IMR-90 (cell line): ENCODE results near the gene RRP15. TPM values are rescaled to one million over a fixed set of nuclear protein-coding genes. Genes with fewer than 3 reads are reported as not detected.

Experiments
- ATAC-seq: fragments of 200-7000 bp; cut with Tn5 transposase; 2 replicates; pipeline ENCODE4 v1.9.1; 2020; ENCODE audit warnings: low read depth, mild to moderate bottlenecking, moderate library complexity
- BruUV-seq: library from RNA; stranded (reverse); fragments of 400-500 nt; replicated peaks from 2 replicates; lab custom pipeline; 2021; lab: Mats Ljungman, UMichigan
- CTCF ChIA-PET: fragments of 300-600 bp; formaldehyde crosslinking; extraction: SDS; loops from one replicate; lab custom pipeline; 2021; ENCODE audit warnings: antibody characterized with exemption; lab: Yijun Ruan, JAX
- POLR2A ChIA-PET: fragments of 300-600 bp; sonication (Branson Sonifier 250); formaldehyde crosslinking; loops from one replicate; lab custom pipeline; 2022; ENCODE audit warnings: antibody characterized with exemption; ENCODE audit not compliant: unreplicated experiment; lab: Charles Lee
- DNase-seq: peaks from one replicate; pipeline ENCODE4 v3.0.0; 2013
- H2AFZ ChIP-seq: replicated peaks from 2 replicates; pipeline ENCODE3; 2013; ENCODE audit warnings: low read length, mild to moderate bottlenecking; ENCODE audit not compliant: poor library complexity
- H2AK5ac ChIP-seq: 2 replicates; pipeline ENCODE4 v1.6.1; 2013; ENCODE audit warnings: low read depth, low read length, inconsistent platforms
- H2AK9ac ChIP-seq: replicated peaks from 2 replicates; pipeline ENCODE3; 2013; ENCODE audit warnings: mild to moderate bottlenecking, low read depth, low read length, moderate library complexity; ENCODE audit not compliant: poor library complexity
- H2BK120ac ChIP-seq: 2 replicates; pipeline ENCODE4 v1.6.1; 2013; ENCODE audit warnings: low read depth, low read length, inconsistent platforms
- H2BK15ac ChIP-seq: 3 replicates; pipeline ENCODE4 v1.6.1; 2013; ENCODE audit warnings: low read depth, low read length, inconsistent platforms
- H2BK20ac ChIP-seq: 2 replicates; pipeline ENCODE4 v1.6.1; 2013; ENCODE audit warnings: low read depth, mild to moderate bottlenecking, inconsistent platforms, low read length, moderate library complexity
- H2BK5ac ChIP-seq: 2 replicates; pipeline ENCODE4 v1.6.1; 2013; ENCODE audit warnings: mild to moderate bottlenecking, low read depth, low read length, inconsistent platforms; ENCODE audit not compliant: poor library complexity, severe bottlenecking
- H3K14ac ChIP-seq: replicated peaks from 2 replicates; pipeline ENCODE4 v1.6.1; 2013; ENCODE audit warnings: low read depth, low read length, inconsistent platforms
- H3K18ac ChIP-seq: 2 replicates; pipeline ENCODE4 v1.6.1; 2013; ENCODE audit warnings: low read depth, low read length, control low read depth
- H3K23ac ChIP-seq: 2 replicates; pipeline ENCODE4 v1.6.1; 2013; ENCODE audit warnings: low read depth, low read length, inconsistent platforms
- H3K27ac ChIP-seq: 2 replicates; pipeline ENCODE4 v1.5.1; 2013; ENCODE audit warnings: mild to moderate bottlenecking, control low read depth, low read length; ENCODE audit not compliant: insufficient read depth
- H3K27me3 ChIP-seq: 2 replicates; pipeline ENCODE4 v1.6.1; 2013; ENCODE audit warnings: low read length; ENCODE audit not compliant: control insufficient read depth, insufficient read depth
- H3K36me3 ChIP-seq: 2 replicates; pipeline ENCODE4 v1.6.1; 2013; ENCODE audit warnings: low read length, mixed read lengths; ENCODE audit not compliant: control insufficient read depth, insufficient read depth
- H3K4ac ChIP-seq: 2 replicates; pipeline ENCODE4 v1.6.1; 2013; ENCODE audit warnings: low read depth, low read length, inconsistent platforms
- H3K4me1 ChIP-seq: 2 replicates; pipeline ENCODE4 v1.6.1; 2013; ENCODE audit warnings: low read length, mixed read lengths; ENCODE audit not compliant: control insufficient read depth, insufficient read depth
- H3K4me2 ChIP-seq: 2 replicates; pipeline ENCODE4 v1.6.1; 2013; ENCODE audit warnings: low read depth, mild to moderate bottlenecking, control low read depth, low read length, moderate library complexity
- H3K4me3 ChIP-seq: 2 replicates; pipeline ENCODE4 v1.5.1; 2013; ENCODE audit warnings: low read depth, mild to moderate bottlenecking, control low read depth, low read length, moderate library complexity; ENCODE audit not compliant: insufficient read depth
- H3K56ac ChIP-seq: 2 replicates; pipeline ENCODE4 v1.6.1; 2013; ENCODE audit warnings: low read length, inconsistent platforms; ENCODE audit not compliant: insufficient read depth; ENCODE audit errors: extremely low read depth
- H3K79me1 ChIP-seq, 2 experiments: 2 replicates each; pipeline ENCODE4 v1.6.1; 2013; ENCODE audit warnings: low read length in 2 of 2, inconsistent platforms in 1 of 2, low read depth in 1 of 2
- H3K9ac ChIP-seq: 2 replicates; pipeline ENCODE4 v1.6.1; 2013; ENCODE audit warnings: low read depth, low read length, control low read depth
- H3K9me1 ChIP-seq: 2 replicates; pipeline ENCODE4 v1.6.1; 2013; ENCODE audit warnings: low read length, inconsistent platforms; ENCODE audit not compliant: insufficient read depth
- H3K9me3 ChIP-seq: 2 replicates; pipeline ENCODE4 v1.6.1; 2013; ENCODE audit warnings: low read length; ENCODE audit not compliant: control insufficient read depth, insufficient read depth
- H4K20me1 ChIP-seq: 2 replicates; pipeline ENCODE4 v1.6.1; 2013; ENCODE audit warnings: low read length, inconsistent platforms; ENCODE audit not compliant: insufficient read depth
- H4K5ac ChIP-seq: 2 replicates; pipeline ENCODE4 v1.6.1; 2013; ENCODE audit warnings: mild to moderate bottlenecking, low read depth, low read length, control low read depth
- H4K8ac ChIP-seq, 2 experiments: 2 replicates each; pipeline ENCODE4 v1.6.1; 2013; ENCODE audit warnings: low read depth in 2 of 2, low read length in 2 of 2, control low read depth in 1 of 2, inconsistent platforms in 1 of 2
- H4K91ac ChIP-seq: 2 replicates; pipeline ENCODE4 v1.6.1; 2013; ENCODE audit warnings: low read depth, low read length, inconsistent platforms; ENCODE audit not compliant: insufficient read depth
- CEBPB ChIP-seq: IDR thresholded peaks from 2 replicates; pipeline ENCODE4 v1.6.1; 2012; ENCODE audit warnings: low read depth, low read length, improper control_type of control experiment
- CTCF ChIP-seq: conservative IDR thresholded peaks from 2 replicates; pipeline ENCODE4 v1.5.1; 2012; ENCODE audit warnings: mild to moderate bottlenecking, low read depth, low read length, improper control_type of control experiment
- FOS ChIP-seq: fragments of 150-350 bp; IDR thresholded peaks from 2 replicates; pipeline ENCODE4 v1.6.1; 2016; ENCODE audit warnings: low read depth, low read length
- USF2 ChIP-seq: fragments of 150-350 bp; IDR thresholded peaks from 2 replicates; pipeline ENCODE4 v1.6.1; 2017; ENCODE audit warnings: mild to moderate bottlenecking, antibody characterized with exemption, low read length, low read depth
- whole genome bisulfite sequencing, 2 experiments: methylation state at CpG; one replicate each; pipeline versions ENCODE4 v1.1.5 to v1.1.7; 2013; ENCODE audit warnings: missing lambda C conversion rate in 2 of 2; ENCODE audit not compliant: insufficient read length in 1 of 2; ENCODE audit errors: extremely low coverage in 2 of 2; 5-methylcytosine and 5-hydroxymethylcytosine counted together
- dilution Hi-C: fragments of 300-500 bp; cut with HindIII; formaldehyde crosslinking; loops from one replicate; pipeline ENCODE4 v1.14.3; 2018; ENCODE audit warnings: low sequenced_read_pairs; ENCODE audit not compliant: unreplicated experiment
- in situ Hi-C: fragments of 300-500 bp; cut with MboI; formaldehyde crosslinking; loops from 3 replicates; pipeline ENCODE4 v1.14.3; 2019; ENCODE audit warnings: low sequenced_read_pairs, inconsistent platforms, mixed read lengths
- intact Hi-C: fragments of 100-400 bp; cut with micrococcal nuclease; formaldehyde crosslinking; loops from 2 replicates; pipeline ENCODE4 v1.10.0; 2022
- polyA plus RNA-seq, 3 experiments: library from polyadenylated mRNA; depleted of rRNA; stranded (reverse); fragments of >200 nt; gene quantifications; 2 replicates each; pipeline ENCODE4 v1.2.3, GENCODE V29; 2012; ENCODE audit warnings: low replicate concordance in 1 of 3
- total RNA-seq: library from RNA; depleted of rRNA; stranded (reverse); fragments of >200 nt; gene quantifications from 2 replicates; pipeline ENCODE4 v1.2.3, GENCODE V29; 2012

Gene RRP15
- total and polyA plus RNA-seq, 2 of the 4 experiments (the other 2 are of a cell fraction): 3.1 to 4.1 TPM

- Histone ChIP-seq H3K79me1 (peaks cover 18 to 20% of the 10 kb centered on the region in 2 experiments), H3K4ac (peak overlapping the region; percentile 88), H3K27me3 (no peaks in the 10 kb centered on the region), H3K9me1 (peaks cover 7% of the 10 kb centered on the region; the same call in 1 of the 2 replicates), H3K9me3 (no peaks in the 10 kb centered on the region), H3K9ac (peak overlapping the region; percentile 63), H4K8ac (peak overlapping the region; percentile 52 to 86; a peak in 3 of 4 replicates), H3K36me3 (no peaks in the 10 kb centered on the region; the same call in 1 of the 2 replicates), H3K27ac (peak overlapping the region; percentile 95), H2AK9ac (peak overlapping the region; percentile 78), H2BK15ac (peak overlapping the region; percentile 84; the same call in 2 of the 3 replicates), H3K14ac (peak overlapping the region; percentile 89), H2AK5ac (peak overlapping the region; percentile 59; the same call in 1 of the 2 replicates), H3K4me1 (peaks cover 6% of the 10 kb centered on the region), H3K18ac (peak overlapping the region; percentile 92), H2BK120ac (peak overlapping the region; percentile 87), H3K4me3 (peak overlapping the region; percentile 61), H3K56ac (peak overlapping the region; percentile 91; the same call in 1 of the 2 replicates), H3K23ac (peak overlapping the region; percentile 69), H2BK5ac (peak overlapping the region; percentile 94), H4K91ac (peak overlapping the region; percentile 79), H4K20me1 (no peaks in the 10 kb centered on the region), H4K5ac (peak overlapping the region; percentile 43), H2BK20ac (peak overlapping the region; percentile 91), H2AFZ (peak overlapping the region; percentile 90), H3K4me2 (peak overlapping the region; percentile 88)
- dilution Hi-C loops: no loop called here
- ATAC-seq (peak; percentile 44), DNase-seq (peak; percentile 66)
- ChIA-PET CTCF (no interaction called here), POLR2A (interaction anchor here (0.7 kb wide), 1 partner anchor 500 kb away, joined by 3 read pairs; no protein-coding TSS in a partner anchor)
- WGBS, 2 experiments: no CpG with 5 or more reads among the region's 10 CpGs
- in situ Hi-C loops: no loop called here
- TF ChIP-seq CEBPB (peak; percentile 63; the same call in 1 of the 2 replicates), FOS (no peak), CTCF (peak; percentile 59), USF2 (peak; percentile 56)
- intact Hi-C loops: loop anchor here (2.0 kb wide), 1 partner anchor 129 kb away; no protein-coding TSS in a partner anchor
- BruUV-seq: no TSS peak
Measured at GRCh38 chr1:218351391-218352074, 66.4 kb downstream of the RRP15 start.
